Measurements from ENCODE around the gene BCORL1.

BCORL1 gene

DNA sequence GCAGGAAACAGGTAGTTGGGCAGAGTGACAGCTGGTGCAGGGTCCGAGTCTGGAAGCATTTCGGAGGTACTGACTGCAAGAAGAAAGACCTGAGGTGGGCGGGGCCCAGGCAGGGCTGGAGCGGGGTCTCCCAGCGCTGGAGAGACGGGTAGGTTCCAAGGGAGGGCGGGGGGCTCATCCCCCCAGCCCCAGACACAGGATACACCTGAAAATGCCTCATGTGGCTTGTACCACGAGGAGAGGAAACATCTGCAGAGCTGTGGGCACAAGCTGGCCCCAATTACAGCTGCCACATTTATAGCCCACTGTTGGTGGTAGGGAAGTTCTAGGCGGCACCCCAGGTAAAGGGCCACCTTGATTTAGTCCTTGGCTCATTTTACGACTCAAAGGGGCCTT is 89.9 kb downstream of the BCORL1 start:
- DNase-seq: no peak

DNA sequence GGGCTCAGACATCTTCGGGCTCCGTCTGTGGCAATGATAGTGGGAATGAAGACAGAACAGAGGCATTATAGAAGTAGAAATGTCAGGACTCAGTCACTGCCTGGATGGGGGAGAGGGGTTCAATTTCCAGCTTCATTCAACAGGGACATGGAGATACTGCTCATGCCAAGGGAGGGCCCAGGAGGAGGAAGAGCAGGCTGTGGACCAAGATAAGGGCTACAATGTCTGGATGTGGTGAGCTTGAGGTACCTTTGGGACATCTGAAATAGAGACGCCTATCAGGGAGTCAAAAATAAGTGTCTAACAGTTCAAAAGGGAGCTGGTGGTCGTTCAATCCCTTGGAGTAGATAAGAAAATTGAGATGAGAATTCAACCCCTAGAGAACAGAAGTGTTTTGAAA is 93.3 kb downstream of the BCORL1 start:
- no peak for DNase-seq

DNA sequence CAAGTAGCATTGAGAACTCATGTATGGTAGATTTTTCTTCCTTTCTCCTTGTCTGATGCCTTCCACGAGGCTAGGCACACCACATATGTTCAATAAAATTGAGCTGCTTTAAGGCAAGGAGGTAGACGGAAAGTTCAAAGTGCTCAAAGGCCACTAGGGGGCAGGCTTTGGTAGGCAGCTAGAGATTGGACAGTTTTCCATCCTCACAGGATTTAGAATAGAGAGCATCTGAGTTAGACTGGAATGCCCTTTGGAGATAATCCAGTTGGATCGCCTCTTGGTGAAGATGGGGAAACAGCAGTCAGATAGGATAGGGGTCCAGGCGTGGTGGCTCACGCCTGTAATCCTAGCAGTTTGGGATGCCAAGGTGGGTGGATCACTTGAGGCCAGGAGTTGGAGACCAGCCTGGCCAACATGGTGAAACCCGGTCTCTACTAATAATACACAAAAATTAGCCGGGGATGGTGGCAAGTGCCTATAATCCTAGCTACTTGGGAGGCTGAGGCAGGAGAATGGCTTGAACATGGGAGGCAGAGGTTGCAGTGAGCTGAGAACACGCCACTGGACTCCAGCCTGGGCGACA is 97.5 kb downstream of the BCORL1 start:
- DNase-seq: peak; percentile 74

DNA sequence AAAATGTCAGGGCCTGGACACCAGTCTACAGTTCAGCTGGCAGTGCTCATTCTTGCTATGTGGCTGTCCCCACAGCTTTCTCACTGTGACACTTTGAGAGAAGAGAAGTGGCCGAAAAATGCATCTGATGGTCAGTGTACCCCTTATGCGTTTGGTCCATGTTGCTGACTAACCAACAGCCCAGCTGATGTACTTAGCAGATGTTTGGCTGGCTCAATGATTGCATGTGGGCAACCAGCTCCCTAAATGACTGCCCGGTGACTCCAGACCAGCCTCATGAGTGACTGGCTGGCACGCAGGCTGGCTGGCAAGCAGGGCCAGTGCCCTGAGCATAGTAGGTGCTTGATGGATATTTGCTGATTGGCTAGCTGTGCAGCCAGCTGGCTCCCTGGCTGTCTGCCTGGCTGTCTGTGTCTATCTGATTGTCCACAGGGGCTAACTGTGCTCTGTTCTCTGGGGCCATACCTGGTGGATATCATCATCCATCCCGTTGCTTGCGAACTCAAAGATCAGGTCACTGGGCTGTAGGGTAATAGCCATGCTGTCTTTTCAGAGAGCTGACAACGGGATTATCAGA is 98.4 kb downstream of the BCORL1 start:
- no peak for DNase-seq

DNA sequence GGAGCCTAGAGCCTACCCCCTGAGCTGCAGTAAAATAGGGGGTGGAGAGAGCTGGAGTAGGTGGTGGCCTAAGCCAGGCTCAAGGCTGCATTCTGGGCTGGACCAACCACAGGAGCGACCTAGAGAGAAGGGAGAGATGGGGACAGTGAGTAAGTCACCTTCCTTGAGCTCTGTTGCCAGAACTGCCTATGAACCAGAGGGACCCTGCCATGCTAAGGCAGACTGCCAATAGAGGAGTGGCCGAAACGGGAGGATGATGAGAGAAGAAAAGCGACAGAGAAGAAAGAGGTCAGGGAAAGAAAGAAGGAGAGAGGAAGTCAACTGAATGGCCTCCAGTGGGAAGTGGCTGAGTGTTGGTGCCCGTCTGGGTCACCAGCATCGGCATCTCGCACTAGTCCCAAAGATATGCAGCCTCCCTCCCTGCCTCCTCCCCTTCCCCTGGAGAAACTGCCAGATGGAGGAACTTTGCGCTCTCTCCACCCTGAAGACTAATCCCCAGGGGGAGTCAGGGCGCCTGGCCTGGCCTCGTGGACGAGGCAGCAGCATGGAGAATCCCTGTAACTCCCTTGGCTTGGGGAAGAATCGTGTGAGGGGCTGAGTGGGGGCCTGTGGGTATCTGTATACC is 99.1 kb downstream of the BCORL1 start:
- DNase-seq: no peak

DNA sequence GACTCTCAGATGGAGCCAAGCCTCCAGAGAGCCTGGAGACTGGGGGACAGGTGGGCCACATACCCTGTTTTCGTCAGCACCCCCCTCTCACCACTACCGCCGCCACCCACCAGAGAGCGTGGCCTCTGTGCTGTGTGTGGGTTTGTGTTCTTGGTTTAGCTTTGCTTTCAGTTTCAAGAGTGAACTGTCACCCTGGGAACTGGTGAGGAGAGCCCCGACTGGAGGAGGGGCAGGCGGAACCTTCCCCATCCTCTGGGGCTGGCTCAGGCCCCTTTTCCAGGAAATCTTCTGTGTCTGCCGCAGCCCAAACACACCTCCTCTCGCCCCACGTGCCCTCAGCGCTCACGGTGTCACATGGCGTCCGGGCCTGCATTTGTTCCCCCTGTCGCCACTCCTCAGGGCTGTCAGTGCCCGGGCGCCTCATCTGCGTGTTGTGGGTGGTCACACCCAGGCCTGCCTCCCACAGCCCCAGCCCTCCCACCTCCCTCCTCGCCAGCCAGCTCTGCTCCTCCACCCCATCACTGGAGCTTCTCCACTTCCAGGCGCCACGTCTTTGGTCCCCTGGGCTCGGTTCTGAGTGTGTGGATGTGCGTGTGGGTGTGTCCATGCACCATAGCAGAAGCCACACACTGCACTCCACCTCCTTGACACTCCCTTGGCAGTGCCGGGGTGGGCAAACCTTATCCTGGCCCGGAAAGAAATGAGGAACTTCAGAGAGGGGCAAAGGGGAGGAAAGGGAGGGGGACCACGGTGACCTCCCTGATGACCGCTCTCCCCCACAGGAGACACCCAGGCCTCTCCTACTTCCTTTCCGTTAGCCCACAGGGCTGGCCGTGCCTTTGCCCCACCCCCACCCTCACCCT is 100.0 kb downstream of the BCORL1 start:
- peak; percentile 71 for DNase-seq

DNA sequence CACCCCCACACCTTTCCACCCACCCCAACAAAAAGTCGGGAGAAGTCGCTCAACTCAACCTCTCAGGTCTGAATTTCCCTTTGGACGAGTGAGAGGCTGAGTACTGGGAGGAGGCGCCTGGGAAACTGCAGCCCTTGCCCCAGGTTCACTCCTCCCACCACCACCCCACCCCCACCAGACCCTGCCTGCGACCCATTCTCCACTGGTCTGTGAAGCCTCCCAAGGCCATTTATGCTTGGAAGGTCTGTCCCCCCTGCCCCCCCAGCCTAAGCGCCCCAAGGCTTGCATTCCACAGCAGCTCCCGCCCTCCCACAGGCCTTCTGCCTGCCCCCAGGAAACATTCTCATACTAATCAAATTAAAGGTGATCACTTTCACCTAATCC is 100.7 kb downstream of the BCORL1 start:
- DNase-seq: no peak

DNA sequence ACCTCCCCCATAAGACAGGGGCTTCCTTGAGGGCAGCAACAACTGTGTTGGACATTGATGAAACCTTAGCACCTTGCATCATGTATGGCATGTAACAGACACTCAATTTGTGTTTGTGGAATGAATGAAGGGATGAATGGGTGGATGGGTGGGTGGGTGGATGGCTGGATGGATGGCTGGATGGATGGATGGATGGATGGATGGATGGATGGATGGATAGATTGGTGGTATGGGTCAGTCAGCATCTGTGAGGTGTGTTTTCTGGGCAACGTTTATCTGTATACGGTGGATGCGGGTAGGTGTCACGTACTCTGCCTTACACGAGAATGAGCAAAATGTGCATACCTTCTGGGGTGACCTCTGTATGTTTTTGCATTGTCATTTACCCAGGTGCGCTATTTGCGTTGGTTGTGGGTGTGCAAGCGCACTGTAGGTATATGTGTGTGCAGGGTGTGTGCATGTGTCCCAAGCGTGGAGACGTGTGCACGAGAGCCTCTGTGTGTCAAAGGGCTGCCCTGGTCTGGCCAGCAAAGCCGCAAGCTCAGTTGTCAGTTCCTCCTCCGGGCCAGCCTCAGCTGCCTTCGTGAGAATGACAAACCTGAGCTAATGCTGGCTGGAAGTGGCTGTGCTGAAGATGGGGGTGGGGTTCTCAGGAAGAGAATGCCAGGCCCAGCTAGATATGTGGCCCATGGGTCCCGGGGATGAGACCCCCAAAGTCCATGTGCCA is 101.4 kb downstream of the BCORL1 start:
- no peak for DNase-seq

DNA sequence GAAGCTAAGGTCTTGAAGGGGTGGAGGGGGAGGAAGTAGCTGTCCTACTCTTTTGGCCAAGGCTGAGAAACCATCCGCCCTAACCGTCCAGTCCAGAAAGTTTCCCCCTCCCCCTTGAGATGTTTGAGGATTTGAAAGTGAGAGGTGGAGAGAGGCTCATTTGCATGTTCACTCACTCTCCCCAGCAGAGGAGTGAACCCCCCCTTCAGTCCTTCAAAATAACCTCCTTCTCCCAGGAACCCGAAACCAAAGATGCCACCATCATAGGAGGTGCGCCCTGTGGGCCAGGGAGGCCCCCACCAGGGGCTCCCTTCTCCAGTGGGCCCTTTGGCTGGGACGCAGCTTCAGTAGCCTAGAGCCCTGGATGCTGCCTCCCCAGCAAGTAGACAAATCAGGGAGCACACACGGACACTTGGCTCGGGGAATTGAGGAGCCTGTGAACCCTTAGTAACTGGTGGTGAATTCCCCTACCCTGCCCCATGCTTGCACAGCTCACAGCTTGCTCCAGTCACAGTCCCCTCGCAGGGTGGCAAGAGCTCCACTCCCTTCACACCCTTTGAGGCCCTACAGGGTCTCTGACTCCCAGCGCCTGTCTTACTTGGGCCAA is 102.3 kb downstream of the BCORL1 start:
- DNase-seq: no peak

DNA sequence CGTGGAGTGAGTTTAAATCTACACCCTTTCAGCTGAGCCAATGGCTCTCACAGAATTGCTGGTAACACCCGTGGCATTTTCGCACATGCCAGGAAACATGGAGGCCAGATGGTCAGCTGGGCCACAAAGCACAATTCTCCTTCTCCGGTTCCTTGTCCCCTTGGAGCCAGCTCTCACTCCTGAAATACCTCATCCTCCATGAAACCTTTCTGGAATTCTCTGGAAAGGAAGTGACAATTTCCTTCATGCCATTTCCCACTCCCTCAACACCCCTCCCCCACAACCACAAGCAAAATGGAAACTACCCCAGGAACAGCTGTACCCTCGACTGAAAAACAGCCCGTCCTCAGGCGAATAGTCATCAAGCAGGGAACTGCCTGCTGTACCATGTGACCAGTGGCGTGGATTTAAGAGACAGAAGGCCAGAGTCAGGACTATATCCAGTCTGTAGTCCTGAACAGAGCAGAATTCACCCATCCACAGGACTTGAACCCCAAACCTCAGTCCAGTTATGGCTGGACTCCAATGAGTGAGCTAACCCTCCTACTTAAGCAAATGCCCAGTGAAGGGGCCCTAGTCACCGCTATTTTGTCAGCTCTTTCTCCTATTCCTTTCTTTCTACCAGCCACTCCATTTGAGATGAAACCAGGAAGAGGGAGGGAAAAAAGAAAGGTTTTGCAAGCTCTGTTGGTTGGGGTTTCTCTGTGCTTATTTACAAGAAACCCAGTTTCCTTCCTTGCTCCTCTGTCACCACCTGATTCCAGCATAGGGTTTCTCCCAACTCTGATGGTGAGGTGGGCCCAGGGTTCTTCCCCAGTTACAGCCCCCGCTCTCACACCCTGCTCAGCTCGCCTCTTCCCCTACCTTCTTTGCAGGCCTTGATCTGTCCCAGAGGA is 103.4 kb downstream of the BCORL1 start:
- DNase-seq: no peak

DNA sequence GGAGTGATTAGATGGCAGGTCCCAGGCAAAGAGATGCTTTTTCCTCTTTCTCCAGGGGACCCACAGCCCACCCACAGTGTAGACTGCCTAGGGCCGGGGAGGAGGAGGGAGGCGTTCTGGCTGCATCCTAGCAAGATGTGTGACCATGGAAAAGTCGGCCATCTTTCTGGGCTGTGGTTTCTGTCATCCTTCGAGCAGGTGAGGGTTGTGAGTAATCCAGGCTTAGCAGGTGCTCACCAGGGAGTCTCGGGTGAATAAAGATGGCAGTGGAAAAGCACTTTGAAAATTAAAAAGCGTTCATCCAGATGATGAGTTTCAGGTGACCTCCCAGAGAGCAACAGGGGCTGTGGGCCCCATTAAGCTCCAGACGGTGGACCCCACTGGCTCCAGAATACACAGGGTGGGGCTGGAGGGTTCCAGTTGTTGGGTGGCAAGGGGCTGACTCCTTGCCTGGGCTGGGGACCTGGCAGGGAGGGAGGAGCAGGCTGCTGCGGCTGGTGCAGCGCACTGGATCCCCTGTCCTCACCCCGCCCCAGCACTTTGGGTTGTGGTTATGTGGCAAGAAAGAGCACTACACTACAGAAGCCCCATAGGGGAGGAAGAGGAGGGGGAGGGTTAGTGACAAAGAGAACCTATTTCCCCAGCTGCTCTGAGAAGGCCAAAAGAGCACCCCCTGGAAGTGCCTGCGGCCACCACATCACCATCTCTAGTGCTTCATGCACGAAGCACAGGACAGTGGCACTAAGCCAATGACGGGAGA is 104.2 kb downstream of the BCORL1 start:
- peak; percentile 78 for DNase-seq

DNA sequence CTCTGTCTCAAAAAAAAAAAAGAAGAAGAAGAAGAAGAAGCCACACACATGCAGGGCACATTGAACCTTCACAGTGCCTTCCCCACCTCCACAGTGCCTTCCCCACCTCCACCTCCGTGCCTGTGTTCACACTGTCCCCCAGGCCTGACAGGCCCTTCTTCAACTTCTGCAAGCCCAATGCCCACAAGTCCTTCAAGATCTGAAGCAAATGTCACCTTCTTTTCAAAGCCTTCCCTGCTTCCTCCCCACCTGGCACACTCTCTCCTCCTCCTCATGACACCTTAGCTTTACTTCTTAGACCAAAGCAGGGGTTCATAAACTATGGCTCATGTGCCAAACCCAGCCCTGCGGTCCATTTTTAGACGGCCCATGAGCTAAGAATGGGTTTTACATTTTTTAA is 107.9 kb downstream of the BCORL1 start:
- no peak for DNase-seq

DNA sequence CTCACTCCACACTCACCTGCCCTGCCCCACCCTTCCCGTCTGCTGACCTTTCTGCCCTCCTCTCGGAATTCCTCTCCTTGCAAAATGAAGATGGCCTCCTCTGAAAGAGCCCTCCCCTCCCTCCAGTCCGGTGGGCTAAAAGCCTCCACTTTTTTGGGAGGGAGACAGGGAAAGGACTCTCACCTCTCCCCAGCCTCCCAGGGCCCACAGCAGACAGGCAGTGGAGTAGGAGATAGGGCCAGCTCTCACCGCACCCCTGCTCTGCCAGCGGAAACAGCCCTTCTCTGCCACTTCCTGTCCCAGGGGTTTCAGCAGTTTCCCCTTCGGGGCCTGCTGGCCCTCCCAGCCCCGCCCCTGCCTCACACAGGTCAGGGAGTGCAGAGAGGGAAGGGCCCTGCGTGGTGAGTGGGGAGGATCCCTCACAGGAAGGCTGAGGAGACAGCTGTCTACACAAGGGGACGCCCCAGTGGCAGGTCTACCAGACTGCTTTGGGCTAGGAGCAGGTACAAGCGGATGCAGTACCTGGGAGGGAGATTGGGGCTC is 109.6 kb downstream of the BCORL1 start:
- peak; percentile 87 for DNase-seq

DNA sequence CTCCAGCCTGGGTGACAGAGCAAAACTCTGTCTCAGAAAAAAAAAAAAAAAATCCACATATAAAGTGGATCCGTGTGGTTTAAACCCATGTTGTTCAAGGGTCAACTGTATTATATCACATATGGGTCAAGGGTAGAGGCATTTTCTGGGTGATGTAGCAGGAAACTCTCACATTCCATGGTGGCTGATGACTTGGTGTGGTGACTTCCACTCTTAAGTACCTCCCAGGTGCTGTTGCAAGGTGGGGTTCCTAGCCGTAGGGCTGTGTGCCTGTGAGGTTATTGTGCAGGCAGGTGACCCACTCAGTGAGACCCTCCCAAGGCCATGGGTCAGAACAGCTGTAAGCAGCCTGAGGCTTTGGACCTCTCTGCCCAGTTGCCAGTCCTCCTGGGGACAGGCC is 110.8 kb downstream of the BCORL1 start:
- DNase-seq: no peak

DNA sequence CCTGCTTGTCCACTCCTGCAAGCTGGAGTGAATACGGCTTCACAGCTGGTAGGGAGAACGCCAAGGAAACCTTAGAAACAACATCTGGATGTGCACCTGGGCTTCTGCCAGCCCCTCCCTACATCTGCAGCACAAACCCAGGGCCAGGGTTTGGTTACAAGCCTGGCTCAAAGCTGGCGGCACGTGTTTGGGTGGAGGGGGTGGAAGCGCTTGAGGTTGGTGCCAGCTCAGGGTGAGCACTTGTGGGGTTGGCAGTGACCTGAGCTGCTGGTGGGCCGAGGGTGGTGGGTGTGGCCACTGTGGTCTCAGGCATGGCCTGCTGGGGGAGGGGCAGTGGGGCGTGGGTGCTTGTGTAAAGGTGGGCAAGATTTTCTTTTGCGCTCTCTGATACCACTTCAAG is 112.3 kb downstream of the BCORL1 start:
- DNase-seq: no peak

DNA sequence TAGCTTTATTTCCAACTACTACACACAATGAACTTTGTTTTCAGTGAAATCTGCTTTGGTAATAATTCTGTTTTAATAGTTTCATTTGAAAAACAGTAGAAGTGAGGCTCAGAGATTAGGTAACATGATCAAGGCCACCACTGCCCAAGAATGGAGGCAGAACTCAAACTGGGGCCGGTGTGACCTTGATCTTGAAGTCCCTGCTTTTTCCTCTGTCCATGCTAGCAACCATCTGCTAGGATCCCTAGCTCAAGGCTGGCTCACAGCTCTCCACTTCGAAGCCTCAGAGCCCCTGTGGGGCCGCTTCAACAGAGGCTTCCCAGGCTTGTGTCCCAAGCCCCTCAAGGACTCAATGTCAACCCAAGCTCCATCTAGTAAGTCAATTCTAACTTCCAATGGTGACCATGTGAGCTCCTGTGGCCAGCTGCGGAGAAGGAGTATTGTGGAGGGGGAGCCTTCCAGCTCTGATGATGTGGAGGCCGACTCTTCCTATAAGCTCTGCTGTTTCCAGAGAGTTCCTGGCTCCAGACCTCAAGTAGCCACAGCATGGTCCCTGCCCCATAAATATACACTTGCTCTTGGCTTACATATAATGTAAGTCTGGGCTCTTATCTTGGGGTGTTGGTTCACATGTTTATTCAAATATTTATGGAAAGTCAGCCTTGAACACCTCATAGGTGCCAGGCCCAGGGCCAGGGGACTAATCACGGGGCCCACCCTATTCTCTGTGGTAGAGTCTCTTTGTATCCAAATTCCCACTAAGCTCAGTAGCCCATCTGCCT is 113.0 kb downstream of the BCORL1 start:
- no peak for DNase-seq

DNA sequence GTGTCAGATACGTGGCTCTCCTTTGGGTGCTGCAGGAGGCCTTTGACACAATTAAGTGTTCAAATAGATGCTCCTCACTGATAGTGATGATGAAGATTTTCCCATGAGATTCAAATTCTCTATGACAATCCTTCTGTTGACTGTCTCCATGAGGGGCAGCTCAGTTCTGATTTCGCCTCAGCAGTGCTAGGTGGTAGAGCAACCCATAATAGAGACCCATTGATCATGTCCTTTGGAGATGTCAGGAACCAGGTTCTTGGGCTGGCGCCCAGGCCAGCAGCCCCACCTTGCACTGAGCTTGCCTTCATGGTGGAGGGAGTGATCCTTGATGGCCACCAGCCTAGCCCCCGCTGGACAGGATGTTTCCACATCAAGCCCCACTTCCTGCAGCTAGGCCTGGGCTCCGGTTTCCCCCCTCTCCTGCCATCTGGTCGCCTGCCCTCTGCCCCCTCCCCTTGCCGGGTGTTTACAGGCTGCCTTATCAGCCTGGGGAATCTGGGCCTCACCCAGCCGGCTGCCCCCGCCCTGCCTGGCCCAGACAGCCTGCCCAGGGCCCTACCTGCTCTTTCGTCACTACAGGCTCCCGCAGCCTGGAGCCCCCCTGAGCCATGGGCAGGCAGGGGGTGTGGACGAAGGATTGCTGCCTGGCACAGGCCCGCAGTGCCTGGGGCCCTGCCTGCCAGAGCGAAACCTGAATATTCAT is 115.2 kb downstream of the BCORL1 start:
- peak; percentile 44 for DNase-seq

DNA sequence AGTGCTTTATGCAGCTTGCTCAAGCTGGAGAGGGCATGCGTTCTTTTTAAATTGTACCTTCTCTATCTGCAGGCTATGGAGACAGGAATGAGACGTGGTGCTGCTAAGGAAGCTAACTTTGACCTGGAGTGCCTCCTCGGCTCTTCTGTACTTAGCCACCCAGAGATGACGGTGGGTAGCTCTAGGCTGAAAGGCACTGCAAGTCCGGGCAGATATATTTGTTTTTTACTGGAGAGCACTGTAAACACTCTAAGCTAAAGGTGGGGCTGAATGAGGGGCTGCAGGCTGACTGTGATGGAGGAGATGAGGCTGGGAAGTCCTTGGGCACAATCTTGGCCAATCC is 115.7 kb downstream of the BCORL1 start:
- DNase-seq: no peak

DNA sequence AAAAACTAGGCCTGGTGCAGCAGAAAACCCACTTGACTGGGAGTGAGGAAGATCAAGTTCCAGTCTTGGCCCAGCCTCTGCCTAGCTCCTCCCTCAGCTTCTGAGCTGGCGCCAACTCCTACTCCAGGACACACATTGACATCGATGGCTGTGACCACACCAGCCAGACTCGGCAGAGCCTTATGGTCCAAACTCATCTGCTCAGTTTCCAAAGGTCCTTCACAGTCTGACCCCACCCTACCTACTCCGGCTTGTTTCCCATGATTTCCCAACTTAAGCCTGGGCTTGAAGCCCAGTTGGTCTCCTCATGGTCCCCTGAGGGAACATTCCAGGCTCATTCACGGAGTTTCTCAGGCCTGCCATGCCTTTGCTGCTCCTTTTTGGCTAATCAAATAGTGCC is 117.7 kb downstream of the BCORL1 start:
- DNase-seq: no peak

All from CD4-positive, alpha-beta T cell treated with Interleukin-6 for 4 hours (primary cell).